Left cardiac atrium (tissue), 4 donors: Measurements from ENCODE around the gene RPS18. TPM values are rescaled to one million over a fixed set of nuclear protein-coding genes. Genes with fewer than 3 reads are reported as not detected.
"Not testable (repeated sequence)": the region's sequence is repeated elsewhere in the genome, so short reads cannot be mapped to it uniquely, and the experiment has no call there.

Source experiments
- ATAC-seq, 2 donors: fragments of 200-7000 bp; cut with Tn5 transposase; one replicate each; pipeline ENCODE4 v1.9.1; 2020; ENCODE audit warnings: mild to moderate bottlenecking in 2 of 2, moderate library complexity in 2 of 2
- DNase-seq: peaks from one replicate; pipeline ENCODE4 v3.0.0-alpha.2; 2020
- intact Hi-C, 2 donors: fragments of 100-400 bp; cut with DNase I; formaldehyde crosslinking; loops; one replicate each; pipeline versions ENCODE4 v1.14.1 to v1.15.1; 2022 to 2023
- total RNA-seq, 2 donors: library from RNA; stranded (reverse); fragmentation: NEBNext Ultra II Directional; extraction: Animal tissue kit (Norgen Biotek cat#: 25700); gene quantifications; one replicate each; pipeline ENCODE4 v1.2.1, GENCODE V29; 2021
- donor health status: DM: no; HTN: yes; CAD: no.
- donor health status: DM: no; HTN: yes; CAD: no; lungs with severe emphysema.
- donor health status: DM: yes; HTN: yes; CAD: no.
- donor health status: Dilated cardiomyopathy.

Gene RPS18
- total RNA-seq, 2 donors from 2014 or later = 1,167 to 1,230 TPM

- ATAC-seq, DNase-seq, intact Hi-C loops: not testable (repeated sequence)
These were observed 9.4 kb upstream of the RPS18 start for GRCh38 chr6:33262490-33262889.

DNA sequence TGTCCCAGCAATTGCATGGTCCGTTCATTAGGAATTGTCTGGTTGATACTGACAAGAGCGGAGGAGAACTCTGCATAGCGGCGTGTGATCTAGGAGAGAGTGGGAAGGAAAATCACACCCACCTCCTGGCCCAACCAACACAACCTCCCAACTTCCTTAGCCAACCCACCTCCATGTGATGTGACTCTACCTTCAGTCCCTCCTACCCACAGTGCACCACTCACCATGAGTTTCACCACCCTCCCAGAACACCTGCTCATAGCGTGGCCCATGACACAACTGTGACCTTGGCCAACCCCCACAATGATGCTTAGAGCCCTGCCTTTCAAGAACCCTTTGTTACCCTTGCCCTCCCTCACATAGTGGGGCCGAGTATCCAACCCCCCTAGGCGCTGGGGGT is 7.9 kb upstream of the RPS18 start:
- ATAC-seq (no peak), DNase-seq (no peak)
- intact Hi-C loops = no loop called here

DNA sequence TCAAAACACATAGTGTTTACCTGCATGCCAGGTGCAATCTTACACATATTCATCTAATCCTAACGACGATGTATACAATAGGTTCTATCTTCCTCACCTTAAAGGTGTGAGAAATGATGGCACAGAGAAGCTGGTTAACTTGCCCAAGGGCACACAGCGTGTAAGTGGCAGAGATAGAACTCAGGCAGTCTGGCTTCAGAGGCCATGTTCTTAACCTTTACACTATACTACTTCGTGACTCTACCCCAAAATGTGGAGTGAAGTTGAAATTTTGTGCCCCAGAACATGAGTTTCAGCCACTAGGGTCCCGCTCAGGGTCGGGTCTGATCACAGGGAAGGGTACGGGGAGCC is 783 bp upstream of the RPS18 start:
- no peak for DNase-seq
- intact Hi-C loops = no loop called here
- ATAC-seq = peak; percentile 10 to 11

DNA sequence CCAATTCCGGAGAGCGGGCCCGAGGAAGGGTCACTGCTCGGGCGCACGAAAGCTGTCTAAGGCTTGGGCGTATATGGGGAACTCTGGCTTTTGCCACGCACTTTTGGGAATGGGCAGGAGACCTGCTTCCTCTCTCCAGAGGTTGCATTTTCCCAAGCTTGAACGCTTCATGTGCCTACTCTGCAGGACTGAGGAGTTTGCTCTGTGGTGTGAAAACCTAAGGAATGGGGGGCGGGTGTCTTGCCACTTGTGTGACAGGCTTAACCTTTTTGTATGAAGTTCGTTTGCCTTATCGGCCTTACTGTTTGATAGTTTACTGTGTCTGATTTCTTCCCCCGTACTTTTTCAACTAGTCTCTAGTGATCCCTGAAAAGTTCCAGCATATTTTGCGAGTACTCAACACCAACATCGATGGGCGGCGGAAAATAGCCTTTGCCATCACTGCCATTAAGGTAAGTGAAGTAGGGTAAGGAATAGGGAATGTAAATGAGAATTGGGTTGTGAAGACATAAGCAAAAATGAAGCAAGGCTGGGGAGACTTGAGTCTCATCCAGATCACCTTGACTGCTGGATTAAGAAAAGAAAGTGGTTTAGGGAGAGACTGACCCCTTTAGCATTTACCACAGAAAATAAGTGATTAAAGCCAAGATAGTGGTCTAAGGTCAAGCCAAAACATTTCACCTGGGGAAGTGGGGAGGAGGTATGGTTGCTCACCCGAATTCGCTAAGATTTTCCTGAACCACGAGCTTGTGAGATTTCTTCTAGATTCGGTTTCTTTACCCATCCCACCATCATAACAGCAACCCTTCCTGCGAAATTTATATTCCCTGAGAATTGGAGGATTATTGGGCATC is 627 bp downstream of the RPS18 start:
- DNase-seq (no peak), ATAC-seq (peak; percentile 3 to 15)
- intact Hi-C loops = no loop called here

DNA sequence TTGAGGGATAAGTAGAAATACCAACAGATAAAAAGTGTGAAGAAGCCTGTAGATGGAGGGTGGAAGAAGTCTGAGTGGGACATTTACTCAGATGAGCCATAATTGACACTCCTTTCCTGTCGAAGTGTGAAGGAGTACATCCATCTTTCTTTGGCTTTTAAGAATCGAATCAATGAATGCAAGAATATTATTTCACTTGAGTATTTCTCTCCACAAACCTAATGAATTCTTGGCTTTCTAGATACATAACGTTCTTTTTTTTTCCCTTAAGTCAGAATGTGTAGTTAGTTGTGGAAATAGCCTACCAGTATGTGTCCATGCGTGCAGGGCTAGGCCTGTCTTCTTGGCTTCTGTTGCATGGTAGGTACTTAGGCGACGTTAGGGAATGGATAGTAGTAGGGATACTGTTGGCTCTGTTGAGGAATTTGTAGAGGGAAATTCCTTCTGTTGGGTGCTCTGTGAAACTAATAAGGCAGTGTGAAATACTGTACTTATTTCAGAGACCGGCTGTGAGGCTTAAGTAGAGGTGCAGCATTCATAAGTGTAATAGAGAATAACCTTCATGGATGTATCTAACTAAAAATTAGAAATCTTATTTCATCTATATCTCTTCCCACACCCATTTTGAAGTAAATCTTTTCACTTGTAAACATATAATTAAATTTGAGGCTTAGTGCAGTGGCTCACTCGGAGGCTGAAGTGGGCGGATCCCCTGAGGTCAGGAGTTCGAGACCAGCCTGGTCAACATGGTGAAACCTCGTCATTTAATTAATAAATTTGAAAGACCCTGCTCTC is 1.5 kb downstream of the RPS18 start:
- intact Hi-C loops = no loop called here
- ATAC-seq = no peak
- DNase-seq = no peak

- no peak for ATAC-seq
- no peak for DNase-seq
- intact Hi-C loops = no loop called here
These were observed 2.3 kb downstream of the RPS18 start for GRCh38 chr6:33273924-33274902.

GRCh38 chr6:33275795-33276580 is 4.1 kb downstream of the RPS18 start:
- intact Hi-C loops, DNase-seq, ATAC-seq: not testable (repeated sequence)

DNA sequence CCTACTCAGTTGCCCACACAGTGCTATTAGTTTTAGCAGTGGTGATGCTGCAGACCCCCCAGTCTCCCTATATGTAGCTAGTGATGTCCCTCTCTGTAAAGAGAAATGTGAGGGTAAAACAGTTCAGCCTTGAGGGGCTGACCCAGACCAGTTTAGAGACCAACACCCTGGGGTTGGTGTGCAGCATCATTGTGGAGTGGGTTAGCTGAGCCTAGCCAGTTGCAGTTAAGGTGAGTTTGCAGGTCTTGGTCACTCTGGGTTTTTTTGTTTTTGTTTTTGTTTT is 4.6 kb downstream of the RPS18 start:
- ATAC-seq (no peak), DNase-seq (no peak)
- intact Hi-C loops = no loop called here

GRCh38 chr6:33276864-33277662 is 5.2 kb downstream of the RPS18 start, which contains the start of gene B3GALT4:
B3GALT4 (plus strand) TSS chr6:33277123; CDS start chr6:33277420, 297 bp downstream.
- peak; percentile 86 for DNase-seq
- intact Hi-C loops = no loop called here
- ATAC-seq = peak; percentile 79 to 80

DNA sequence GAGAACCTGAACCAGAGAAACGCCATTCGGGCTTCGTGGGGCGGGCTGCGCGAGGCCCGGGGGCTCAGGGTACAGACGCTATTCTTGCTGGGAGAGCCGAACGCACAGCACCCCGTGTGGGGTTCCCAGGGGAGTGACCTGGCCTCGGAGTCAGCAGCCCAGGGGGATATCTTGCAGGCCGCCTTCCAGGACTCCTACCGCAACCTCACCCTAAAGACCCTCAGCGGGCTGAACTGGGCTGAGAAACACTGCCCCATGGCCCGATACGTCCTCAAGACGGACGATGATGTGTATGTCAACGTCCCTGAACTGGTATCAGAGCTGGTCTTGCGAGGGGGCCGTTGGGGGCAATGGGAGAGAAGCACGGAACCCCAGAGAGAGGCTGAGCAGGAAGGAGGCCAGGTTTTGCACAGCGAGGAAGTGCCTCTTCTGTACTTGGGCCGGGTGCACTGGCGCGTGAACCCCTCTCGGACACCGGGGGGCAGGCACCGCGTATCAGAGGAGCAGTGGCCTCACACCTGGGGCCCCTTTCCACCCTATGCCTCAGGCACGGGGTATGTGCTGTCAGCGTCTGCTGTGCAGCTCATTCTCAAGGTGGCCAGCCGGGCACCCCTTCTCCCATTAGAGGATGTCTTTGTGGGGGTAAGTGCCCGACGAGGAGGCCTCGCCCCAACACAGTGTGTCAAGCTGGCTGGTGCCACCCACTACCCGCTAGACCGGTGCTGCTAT is 6.0 kb downstream of the RPS18 start:
- intact Hi-C loops = no loop called here
- ATAC-seq (peak; percentile 1 to 2), DNase-seq (no peak)

DNA sequence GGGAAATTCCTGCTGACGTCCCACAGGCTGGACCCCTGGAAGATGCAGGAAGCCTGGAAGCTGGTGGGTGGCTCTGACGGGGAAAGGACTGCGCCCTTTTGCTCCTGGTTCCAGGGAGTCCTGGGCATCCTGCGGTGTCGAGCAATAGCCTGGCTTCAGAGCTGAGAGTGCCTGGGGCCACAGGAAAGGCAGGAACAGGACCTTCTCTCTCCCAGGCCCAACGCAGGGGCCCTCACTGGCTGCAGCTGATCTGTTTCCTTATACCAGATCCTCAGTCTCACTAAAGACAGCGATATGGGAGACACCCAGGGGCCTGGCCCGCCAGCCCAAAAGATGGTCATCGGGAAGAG is 6.5 kb downstream of the RPS18 start:
- intact Hi-C loops = no loop called here
- DNase-seq (no peak), ATAC-seq (no peak)

DNA sequence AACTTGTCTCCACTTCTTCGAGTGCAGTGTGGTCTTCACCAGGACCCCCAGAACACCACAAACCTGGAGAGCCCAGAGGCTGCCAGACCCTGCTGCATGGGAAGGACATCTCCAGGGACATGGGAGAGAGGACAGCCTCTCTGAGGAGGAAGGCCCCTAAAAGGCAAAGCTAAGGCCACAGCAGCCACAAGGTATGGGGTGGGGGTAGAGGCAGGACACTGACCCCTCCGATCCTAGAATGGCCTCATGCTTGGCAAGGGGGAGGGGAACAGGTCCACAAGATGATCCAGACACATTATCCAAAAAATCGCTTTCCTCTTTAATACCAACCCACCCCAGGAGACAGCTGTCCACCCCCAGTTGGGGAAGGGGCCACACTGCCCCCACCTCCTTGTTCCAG is 6.9 kb downstream of the RPS18 start:
- ATAC-seq (no peak), DNase-seq (no peak)
- intact Hi-C loops = no loop called here

GRCh38 chr6:33279257-33279695 is 7.4 kb downstream of the RPS18 start:
- ATAC-seq (no peak), DNase-seq (no peak)
- intact Hi-C loops = no loop called here

DNA sequence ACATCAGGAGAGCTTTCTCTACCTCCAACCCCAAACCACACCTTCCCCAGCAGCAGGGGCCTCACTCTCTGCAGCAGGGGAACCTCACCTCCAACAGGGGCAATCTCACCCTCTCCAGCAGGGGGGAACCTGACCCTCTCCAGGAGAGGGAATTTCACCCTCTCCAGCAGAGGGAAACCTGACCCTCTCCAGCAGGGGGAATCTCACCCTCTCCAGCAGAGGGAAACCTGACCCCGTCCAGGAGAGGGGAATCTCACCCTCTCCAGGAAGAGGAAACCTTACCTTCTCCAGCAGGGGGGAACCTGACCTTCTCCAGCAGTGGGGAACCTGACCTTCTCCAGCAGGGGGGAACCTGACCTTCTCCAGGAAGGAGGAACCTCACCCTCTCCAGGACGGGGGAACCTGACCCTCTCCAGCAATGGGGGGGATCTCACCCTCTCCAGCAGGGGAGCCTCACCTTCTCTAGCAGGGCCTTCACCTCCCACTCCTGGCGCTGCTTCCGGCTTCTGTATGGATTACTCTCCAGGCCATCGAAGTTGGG is 8.2 kb downstream of the RPS18 start:
- DNase-seq (no peak), ATAC-seq (no peak)
- intact Hi-C loops = no loop called here

DNA sequence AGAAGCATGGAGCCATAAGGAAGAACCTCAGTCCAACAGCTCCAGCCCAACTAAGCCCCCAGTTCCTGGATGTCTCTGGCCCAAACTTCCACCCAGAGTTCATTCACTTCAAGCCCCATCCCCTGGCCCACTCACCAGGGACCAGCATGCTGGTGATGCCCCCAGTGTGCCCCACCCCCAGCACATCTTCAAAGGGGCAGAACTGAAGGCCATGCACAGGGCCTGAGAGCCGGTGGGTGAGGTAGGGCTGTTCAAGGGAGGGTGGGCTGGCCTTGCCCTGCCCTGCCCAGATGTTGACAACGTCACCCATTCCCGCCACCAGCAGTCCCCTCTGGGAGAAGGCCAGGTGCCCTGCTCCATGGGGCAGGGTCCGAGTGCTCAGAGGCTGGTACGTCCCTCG is 8.7 kb downstream of the RPS18 start:
- ATAC-seq = no peak
- no peak for DNase-seq
- intact Hi-C loops = no loop called here

- DNase-seq, intact Hi-C loops, ATAC-seq: not testable (repeated sequence)
These were observed 13.3 kb downstream of the RPS18 start for GRCh38 chr6:33285214-33285613.
